Endothelial cell (in vitro differentiated cells): ENCODE data around the gene ARHGEF12. TPM values are rescaled to one million over a fixed set of nuclear protein-coding genes. Genes with fewer than 3 reads are reported as not detected.
A peak's percentile ranks its signal among the peaks of the same experiment; 100 is the strongest.

Experiments used
- DNase-seq: peaks from one replicate; pipeline ENCODE4 v3.0.0; 2021; ENCODE audit warnings: low spot score
- H3K27ac Mint-ChIP-seq: one replicate; pipeline ENCODE4 v1.8.0; 2021; ENCODE audit warnings: mixed read lengths, inconsistent platforms; ENCODE audit not compliant: unreplicated experiment
- H3K27me3 Mint-ChIP-seq: one replicate; pipeline ENCODE4 v1.8.0; 2021; ENCODE audit warnings: mild to moderate bottlenecking, moderate library complexity, mixed read lengths, inconsistent platforms; ENCODE audit not compliant: unreplicated experiment
- H3K36me3 Mint-ChIP-seq: one replicate; pipeline ENCODE4 v1.8.0; 2021; ENCODE audit warnings: mild to moderate bottlenecking, low read depth, mixed read lengths, inconsistent platforms; ENCODE audit not compliant: unreplicated experiment
- H3K4me1 Mint-ChIP-seq: one replicate; pipeline ENCODE4 v1.8.0; 2021; ENCODE audit warnings: mild to moderate bottlenecking, mixed read lengths, inconsistent platforms; ENCODE audit not compliant: unreplicated experiment
- H3K4me3 Mint-ChIP-seq: one replicate; pipeline ENCODE4 v1.8.0; 2021; ENCODE audit warnings: mild to moderate bottlenecking, mixed read lengths, inconsistent platforms; ENCODE audit not compliant: unreplicated experiment
- H3K9me3 Mint-ChIP-seq: one replicate; pipeline ENCODE4 v1.8.0; 2021; ENCODE audit warnings: mixed read lengths, inconsistent platforms; ENCODE audit not compliant: unreplicated experiment
- CTCF ChIP-seq: fragments of 200-600 bp; sonication (generic); IDR thresholded peaks from one replicate; pipeline ENCODE4 v1.5.0; 2021; ENCODE audit warnings: antibody characterized with exemption; ENCODE audit not compliant: unreplicated experiment
- total RNA-seq: library from RNA; stranded (reverse); fragmentation: NEBNext Ultra II Directional; extraction: Animal tissue kit (Norgen Biotek cat#: 25700); gene quantifications from one replicate; pipeline ENCODE4 v1.2.1, GENCODE V29; 2021; ENCODE audit not compliant: unreplicated experiment

The ARHGEF12 gene
- total RNA-seq, 1 donor from 2014 or later: 128 TPM

DNA sequence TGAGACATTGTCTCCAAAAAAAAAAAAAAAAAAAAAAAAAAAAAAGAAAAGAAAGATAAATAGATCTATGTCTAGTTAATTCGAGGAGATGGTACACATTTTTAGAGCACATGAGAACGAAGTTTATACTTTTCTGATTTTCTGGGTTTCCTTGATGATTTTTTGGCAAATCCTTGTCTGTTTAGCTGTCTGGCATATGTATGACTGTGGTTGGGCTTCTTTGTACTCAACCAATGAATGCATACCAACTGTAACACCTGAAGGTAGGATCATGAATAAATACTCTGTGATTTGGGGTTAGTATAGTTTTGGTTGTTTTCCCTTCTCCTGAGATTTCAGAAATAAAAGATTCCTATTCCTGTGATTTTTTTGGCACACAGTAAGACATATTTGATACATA lies 63.1 kb downstream of the ARHGEF12 start:
- Mint-ChIP-seq H3K4me1 (peaks cover 45% of the 10 kb centered on the region), H3K9me3 (no peaks in the 10 kb centered on the region), H3K27ac (peak overlapping the region; percentile 80), H3K4me3 (peak overlapping the region; percentile 40), H3K36me3 (peaks cover 5% of the 10 kb centered on the region), H3K27me3 (peaks cover 1% of the 10 kb centered on the region)
- TF ChIP-seq CTCF: no peak
- no peak for DNase-seq

DNA sequence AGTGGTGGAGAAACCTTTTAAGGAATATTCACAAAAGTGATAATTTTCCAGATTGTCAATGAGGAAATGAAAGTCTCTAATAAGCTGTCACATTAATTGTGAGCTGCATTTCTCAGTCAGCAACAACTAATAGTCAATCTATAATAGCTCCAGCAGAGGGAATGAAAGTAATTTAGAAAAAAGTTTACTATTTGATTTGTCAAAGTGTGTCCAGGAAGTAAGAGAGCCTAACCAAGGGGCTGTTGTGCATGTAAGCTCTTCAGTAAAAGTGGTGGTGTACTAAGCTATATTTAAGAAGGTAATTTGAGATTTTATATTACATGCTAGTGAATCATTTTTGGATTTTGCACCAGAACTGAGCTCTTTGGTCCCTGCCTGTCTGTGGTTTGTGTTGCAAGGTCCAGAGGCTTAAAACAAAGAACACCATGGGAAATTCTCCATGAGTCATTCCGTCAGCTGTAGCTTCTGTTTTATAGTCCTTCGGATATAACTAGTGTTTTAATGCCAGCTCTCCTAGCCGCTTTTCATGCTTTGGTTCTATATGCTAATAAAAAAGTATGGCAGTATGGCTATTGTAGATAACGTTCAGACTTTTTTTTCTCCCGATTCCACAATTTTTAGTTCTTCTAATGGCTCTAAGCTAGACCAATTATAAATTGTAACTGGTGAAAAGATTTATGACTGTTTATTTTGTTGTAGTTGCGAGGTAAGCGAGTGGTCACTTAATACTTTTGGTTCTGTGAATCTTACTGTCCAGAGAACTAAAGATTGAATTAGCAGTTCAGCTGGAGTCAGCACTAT lies 64.6 kb downstream of the ARHGEF12 start:
- Mint-ChIP-seq H3K27ac (peak overlapping the region; percentile 91), H3K9me3 (no peaks in the 10 kb centered on the region), H3K4me3 (no peak overlapping the region), H3K27me3 (peaks cover 1% of the 10 kb centered on the region), H3K36me3 (no peaks in the 10 kb centered on the region), H3K4me1 (peaks cover 57% of the 10 kb centered on the region)
- no peak for TF ChIP-seq CTCF
- no peak for DNase-seq

DNA sequence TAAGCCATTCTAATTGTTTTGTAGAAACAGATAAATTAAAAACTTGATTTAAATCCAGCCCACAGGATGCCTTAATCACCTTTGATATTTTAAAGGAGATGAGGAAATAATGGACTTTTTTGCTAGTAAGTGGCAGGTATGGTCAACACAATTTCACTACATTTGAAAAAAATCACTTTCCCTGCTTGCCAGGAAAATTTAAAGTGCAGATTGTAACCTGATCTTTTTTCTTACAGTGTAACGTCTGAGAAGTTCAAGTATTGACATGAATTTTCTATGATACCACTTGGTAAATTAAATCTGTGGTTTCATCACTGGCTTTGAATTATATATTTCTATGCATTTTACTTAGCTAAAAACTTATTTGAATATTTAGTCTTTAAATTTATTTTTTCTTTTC lies 65.3 kb downstream of the ARHGEF12 start:
- no peak for TF ChIP-seq CTCF
- DNase-seq: no peak
- Mint-ChIP-seq H3K36me3 (no peaks in the 10 kb centered on the region), H3K27ac (peak overlapping the region; percentile 91), H3K4me3 (no peak overlapping the region), H3K9me3 (no peaks in the 10 kb centered on the region), H3K4me1 (peaks cover 57% of the 10 kb centered on the region), H3K27me3 (peaks cover 1% of the 10 kb centered on the region)

DNA sequence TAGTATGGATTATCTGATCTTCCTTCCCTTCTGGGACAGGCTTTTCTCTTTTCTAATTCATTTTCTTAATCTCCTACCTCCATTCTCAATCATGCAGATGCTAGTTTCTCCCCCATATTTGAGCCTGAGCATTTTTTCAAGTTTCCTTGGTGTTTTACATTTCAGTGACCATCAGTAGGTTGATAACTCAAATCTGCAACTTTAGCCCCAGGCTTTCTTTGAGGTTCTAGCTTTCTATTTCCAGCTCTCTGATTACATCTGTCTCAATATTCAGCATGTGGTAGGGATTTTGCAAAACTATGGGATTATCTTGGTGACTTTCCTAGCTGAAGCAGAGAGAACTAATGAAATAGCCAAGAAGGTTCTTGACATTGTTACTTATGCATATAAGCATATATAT lies 67.8 kb downstream of the ARHGEF12 start:
- Mint-ChIP-seq H3K27ac (peak overlapping the region; percentile 95), H3K9me3 (no peaks in the 10 kb centered on the region), H3K4me3 (no peak overlapping the region), H3K36me3 (no peaks in the 10 kb centered on the region), H3K27me3 (no peaks in the 10 kb centered on the region), H3K4me1 (peaks cover 45% of the 10 kb centered on the region)
- no peak for DNase-seq
- TF ChIP-seq CTCF: no peak

- Mint-ChIP-seq H3K27me3 (peaks cover 2% of the 10 kb centered on the region), H3K9me3 (no peaks in the 10 kb centered on the region), H3K27ac (peak overlapping the region; percentile 95), H3K4me3 (peak overlapping the region; percentile 82), H3K4me1 (peaks cover 41% of the 10 kb centered on the region), H3K36me3 (no peaks in the 10 kb centered on the region)
- DNase-seq: peak; percentile 46
- TF ChIP-seq CTCF: no peak
These were observed 68.3 kb downstream of the ARHGEF12 start for GRCh38 chr11:120404495-120404894.
